Activated naive CD4-positive, alpha-beta T cell treated with anti-CD3 and anti-CD28 coated beads, Interleukin-2, amount 50 U/mL, for 24 hours (primary cell): ENCODE data around the gene FCRL6.

Experiments
- H3K27ac Mint-ChIP-seq: one replicate; pipeline ENCODE4 v1.8.0; 2021; ENCODE audit warnings: mild to moderate bottlenecking, mixed read lengths
- H3K27me3 Mint-ChIP-seq: one replicate; pipeline ENCODE4 v1.8.0; 2021; ENCODE audit warnings: mixed read lengths
- H3K36me3 Mint-ChIP-seq: one replicate; pipeline ENCODE4 v1.8.0; 2021; ENCODE audit warnings: mixed read lengths
- H3K4me1 Mint-ChIP-seq: one replicate; pipeline ENCODE4 v1.8.0; 2021; ENCODE audit warnings: mixed read lengths
- H3K4me3 Mint-ChIP-seq: one replicate; pipeline ENCODE4 v1.8.0; 2021; ENCODE audit warnings: mild to moderate bottlenecking, mixed read lengths
- H3K9me3 Mint-ChIP-seq: one replicate; pipeline ENCODE4 v1.8.0; 2021; ENCODE audit warnings: mixed read lengths

The FCRL6 gene, protein sequence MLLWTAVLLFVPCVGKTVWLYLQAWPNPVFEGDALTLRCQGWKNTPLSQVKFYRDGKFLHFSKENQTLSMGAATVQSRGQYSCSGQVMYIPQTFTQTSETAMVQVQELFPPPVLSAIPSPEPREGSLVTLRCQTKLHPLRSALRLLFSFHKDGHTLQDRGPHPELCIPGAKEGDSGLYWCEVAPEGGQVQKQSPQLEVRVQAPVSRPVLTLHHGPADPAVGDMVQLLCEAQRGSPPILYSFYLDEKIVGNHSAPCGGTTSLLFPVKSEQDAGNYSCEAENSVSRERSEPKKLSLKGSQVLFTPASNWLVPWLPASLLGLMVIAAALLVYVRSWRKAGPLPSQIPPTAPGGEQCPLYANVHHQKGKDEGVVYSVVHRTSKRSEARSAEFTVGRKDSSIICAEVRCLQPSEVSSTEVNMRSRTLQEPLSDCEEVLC

DNA sequence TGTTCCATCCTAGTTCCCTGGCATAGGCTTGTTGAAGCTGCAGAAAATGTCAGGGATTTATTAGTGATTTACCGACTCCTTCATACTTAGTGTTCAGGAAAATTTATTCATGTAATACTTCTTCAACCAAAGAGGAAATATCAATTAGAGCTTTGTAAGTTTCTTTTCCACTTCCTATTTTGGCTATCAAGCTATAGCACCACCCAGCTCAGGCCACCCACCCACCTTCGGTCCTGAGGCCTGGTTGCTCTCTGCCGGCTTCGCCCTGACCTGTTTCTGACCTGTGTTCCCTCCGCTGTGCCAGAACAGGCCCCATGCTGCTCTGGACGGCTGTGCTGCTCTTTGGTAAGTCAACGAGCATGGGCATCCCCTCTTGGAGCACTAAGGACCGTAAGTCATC lies at the start of gene FCRL6:
FCRL6 (plus strand) TSS at position 250 of the 400 bp plus-strand sequence; CDS start at position 315, 65 bp downstream.
- Mint-ChIP-seq H3K4me1 (peaks cover 19% of the 10 kb centered on the region), H3K27me3 (peaks cover 2% of the 10 kb centered on the region), H3K36me3 (no peaks in the 10 kb centered on the region), H3K4me3 (peak within 1 kb of the TSS; percentile 58), H3K27ac (peak within 1 kb of the TSS; percentile 26), H3K9me3 (no peaks in the 10 kb centered on the region)

DNA sequence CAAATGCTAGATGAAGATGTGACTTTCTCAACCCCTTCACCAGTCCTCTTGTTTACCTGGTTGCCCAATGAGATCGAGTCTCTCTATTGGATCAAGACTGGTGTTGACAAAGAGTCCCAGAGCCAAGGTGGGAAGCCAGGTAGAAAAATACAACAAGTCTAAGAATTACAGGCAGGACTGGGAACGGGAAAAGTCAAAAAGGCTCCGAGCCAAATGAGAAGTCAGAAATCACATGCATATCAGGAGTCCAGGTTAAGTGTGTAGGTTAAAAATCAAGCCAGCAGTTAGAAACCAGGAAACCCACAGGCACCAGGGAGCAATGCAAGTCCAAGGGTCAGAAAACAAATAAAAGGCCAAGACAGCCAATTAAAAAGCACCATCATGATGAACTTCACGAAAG lies 48.8 kb upstream of the FCRL6 start:
- H3K27me3 Mint-ChIP-seq, result peaks cover 3% of the 10 kb centered on the region
- H3K4me1 Mint-ChIP-seq, result no peaks in the 10 kb centered on the region
- H3K36me3 Mint-ChIP-seq, result no peaks in the 10 kb centered on the region
- H3K4me3 Mint-ChIP-seq, result no peak overlapping the region
- no peaks in the 10 kb centered on the region for H3K9me3 Mint-ChIP-seq
- no peak overlapping the region for H3K27ac Mint-ChIP-seq

- H3K4me1 Mint-ChIP-seq, result no peaks in the 10 kb centered on the region
- H3K27me3 Mint-ChIP-seq, result peaks cover 1% of the 10 kb centered on the region
- no peaks in the 10 kb centered on the region for H3K36me3 Mint-ChIP-seq
- no peaks in the 10 kb centered on the region for H3K9me3 Mint-ChIP-seq
- H3K4me3 Mint-ChIP-seq, result no peak overlapping the region
- H3K27ac Mint-ChIP-seq, result no peak overlapping the region
These were observed 46.6 kb upstream of the FCRL6 start for GRCh38 chr1:159755451-159756007.

GRCh38 chr1:159756397-159756796 lies 45.8 kb upstream of the FCRL6 start:
- no peaks in the 10 kb centered on the region for H3K9me3 Mint-ChIP-seq
- no peak overlapping the region for H3K27ac Mint-ChIP-seq
- no peaks in the 10 kb centered on the region for H3K36me3 Mint-ChIP-seq
- H3K27me3 Mint-ChIP-seq, result peaks cover 1% of the 10 kb centered on the region
- H3K4me1 Mint-ChIP-seq, result no peaks in the 10 kb centered on the region
- no peak overlapping the region for H3K4me3 Mint-ChIP-seq

DNA sequence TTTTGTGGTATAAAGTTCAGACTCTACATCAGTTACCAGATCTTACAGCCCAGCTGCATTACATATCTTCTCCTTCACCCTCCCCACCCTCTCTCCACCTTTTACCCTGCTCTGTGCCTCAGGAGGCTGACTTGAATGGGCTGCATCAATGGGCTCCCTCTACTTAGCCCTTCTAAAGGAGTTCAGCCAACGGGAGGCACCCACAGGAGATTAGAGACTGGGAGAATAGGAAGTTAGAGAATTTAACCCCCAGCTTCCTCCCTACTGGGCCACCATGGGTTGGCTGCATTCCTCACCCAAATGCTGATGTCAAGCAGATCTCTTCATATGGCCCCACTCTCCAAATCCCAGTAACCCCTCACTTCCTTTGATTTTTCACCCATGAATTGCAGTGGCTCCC lies 38.5 kb upstream of the FCRL6 start:
- H3K27me3 Mint-ChIP-seq, result peaks cover 8% of the 10 kb centered on the region
- no peak overlapping the region for H3K4me3 Mint-ChIP-seq
- no peaks in the 10 kb centered on the region for H3K4me1 Mint-ChIP-seq
- H3K27ac Mint-ChIP-seq, result no peak overlapping the region
- H3K36me3 Mint-ChIP-seq, result no peaks in the 10 kb centered on the region
- no peaks in the 10 kb centered on the region for H3K9me3 Mint-ChIP-seq

- Mint-ChIP-seq H3K4me3 (no peak overlapping the region), H3K4me1 (no peaks in the 10 kb centered on the region), H3K27ac (no peak overlapping the region), H3K36me3 (no peaks in the 10 kb centered on the region), H3K27me3 (peaks cover 8% of the 10 kb centered on the region), H3K9me3 (no peaks in the 10 kb centered on the region)
These were observed 36.4 kb upstream of the FCRL6 start for GRCh38 chr1:159765806-159766205.

DNA sequence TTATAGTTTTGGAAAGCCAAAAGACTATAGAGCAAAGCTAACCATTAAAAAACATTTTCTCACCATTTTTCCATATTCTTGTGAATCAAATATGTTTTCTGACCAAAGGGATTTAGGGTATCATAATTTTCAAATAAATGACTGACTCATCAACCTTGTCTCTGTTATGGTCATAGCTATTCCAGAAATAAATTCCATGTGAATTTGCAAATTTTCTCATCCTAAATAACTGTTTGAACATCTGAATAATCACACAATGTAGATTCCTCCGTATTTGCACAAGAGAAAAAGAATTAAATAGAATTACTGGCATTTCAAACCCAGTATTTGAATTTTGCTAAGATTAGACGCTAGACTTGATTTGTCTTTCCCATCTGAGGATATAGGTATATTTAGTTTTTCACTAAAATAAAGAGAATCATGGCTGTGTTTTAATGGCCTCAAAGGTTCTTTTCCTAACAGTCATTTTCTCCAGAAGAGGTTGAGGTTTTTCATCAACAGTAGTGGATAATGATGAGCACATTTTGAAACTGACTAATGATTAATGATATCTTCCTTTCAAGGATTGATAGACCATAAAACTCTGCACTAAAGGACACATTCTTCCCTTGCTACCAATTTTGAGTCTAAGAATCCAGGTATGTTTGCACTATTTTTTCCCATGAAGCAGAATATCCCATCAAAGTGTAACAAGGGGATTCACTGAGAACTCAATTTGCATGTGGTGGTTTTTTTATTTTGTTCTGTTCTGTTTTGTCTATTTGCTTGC lies 30.8 kb upstream of the FCRL6 start:
- Mint-ChIP-seq H3K4me1 (no peaks in the 10 kb centered on the region), H3K27me3 (no peaks in the 10 kb centered on the region), H3K27ac (no peak overlapping the region), H3K4me3 (no peak overlapping the region), H3K36me3 (no peaks in the 10 kb centered on the region), H3K9me3 (no peaks in the 10 kb centered on the region)

DNA sequence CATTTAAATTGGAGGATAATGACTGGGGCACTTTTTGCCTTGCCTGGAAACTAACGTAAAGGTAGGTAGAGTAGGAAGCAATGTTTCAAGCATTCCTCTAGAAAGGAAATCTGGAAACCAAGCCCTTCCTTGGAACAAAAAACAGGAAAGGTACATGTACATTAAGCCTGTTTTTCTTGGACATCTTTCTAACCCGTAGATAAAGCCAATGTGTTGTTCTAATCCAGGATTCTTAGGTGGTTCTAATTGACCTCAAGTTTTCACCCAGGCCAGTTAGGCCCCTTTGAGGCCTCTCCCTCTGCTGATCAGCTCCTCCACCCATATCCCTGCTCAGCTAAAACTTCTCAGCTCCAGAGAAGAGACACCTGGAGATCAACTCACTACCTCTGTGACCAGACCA lies 27.7 kb upstream of the FCRL6 start:
- Mint-ChIP-seq H3K4me1 (peaks cover 8% of the 10 kb centered on the region), H3K36me3 (no peaks in the 10 kb centered on the region)

DNA sequence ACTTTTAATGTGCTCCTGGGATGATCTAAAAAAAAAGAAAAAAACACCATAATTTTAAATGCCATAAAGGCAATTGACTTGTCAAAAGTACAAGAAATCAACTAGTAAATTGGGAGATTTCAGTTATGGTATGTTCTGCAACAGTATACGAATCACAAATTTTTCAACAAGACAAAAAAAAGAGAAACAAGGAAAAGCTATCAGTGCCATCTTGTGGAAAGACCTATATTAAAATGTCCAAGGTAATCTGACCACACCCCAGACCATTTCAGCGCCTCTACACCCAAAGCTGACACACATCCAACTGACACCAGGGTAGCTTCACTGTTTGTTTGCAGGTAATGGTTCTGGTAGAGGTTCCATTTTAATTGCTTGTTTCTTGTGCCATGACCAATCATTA lies 26.4 kb upstream of the FCRL6 start:
- Mint-ChIP-seq H3K9me3 (no peaks in the 10 kb centered on the region), H3K4me1 (peaks cover 20% of the 10 kb centered on the region), H3K27me3 (no peaks in the 10 kb centered on the region), H3K4me3 (no peak overlapping the region), H3K27ac (no peak overlapping the region), H3K36me3 (no peaks in the 10 kb centered on the region)

More for the DNA sequence above, 27.7 kb upstream of the FCRL6 start:
- H3K27me3 Mint-ChIP-seq, result no peaks in the 10 kb centered on the region
- H3K27ac Mint-ChIP-seq, result no peak overlapping the region
- no peak overlapping the region for H3K4me3 Mint-ChIP-seq
- no peaks in the 10 kb centered on the region for H3K9me3 Mint-ChIP-seq

DNA sequence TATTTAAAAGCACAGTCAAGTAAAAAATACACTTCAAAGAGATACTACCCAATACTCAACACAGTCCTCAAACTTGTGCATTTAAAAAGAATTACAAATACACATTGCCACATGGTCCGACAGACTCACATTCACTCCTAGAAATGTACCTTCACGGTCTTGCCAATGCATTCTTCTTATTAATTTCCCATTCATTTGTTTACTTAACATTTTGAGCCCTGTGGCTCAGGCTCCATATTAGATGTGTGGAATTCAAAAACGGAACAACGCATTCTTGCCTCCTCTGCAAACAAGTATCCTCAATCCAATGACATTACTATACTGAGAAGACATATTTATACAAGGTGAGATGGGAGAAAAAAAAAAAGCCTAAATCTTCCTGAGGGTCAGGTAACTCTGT lies 23.9 kb upstream of the FCRL6 start:
- Mint-ChIP-seq H3K4me3 (no peak overlapping the region), H3K27ac (peak overlapping the region; percentile 37)

GRCh38 chr1:159779403-159779851 lies 22.7 kb upstream of the FCRL6 start:
- Mint-ChIP-seq H3K9me3 (no peaks in the 10 kb centered on the region), H3K27ac (no peak overlapping the region), H3K36me3 (no peaks in the 10 kb centered on the region), H3K4me1 (peaks cover 27% of the 10 kb centered on the region), H3K4me3 (peak overlapping the region; percentile 87), H3K27me3 (no peaks in the 10 kb centered on the region)

More for the DNA sequence above, 23.9 kb upstream of the FCRL6 start:
- Mint-ChIP-seq H3K9me3 (no peaks in the 10 kb centered on the region), H3K4me1 (peaks cover 27% of the 10 kb centered on the region), H3K27me3 (no peaks in the 10 kb centered on the region), H3K36me3 (no peaks in the 10 kb centered on the region)

- H3K27me3 Mint-ChIP-seq, result no peaks in the 10 kb centered on the region
- H3K9me3 Mint-ChIP-seq, result no peaks in the 10 kb centered on the region
- H3K27ac Mint-ChIP-seq, result peak within 1 kb of the TSS; percentile 90
- H3K4me1 Mint-ChIP-seq, result peaks cover 27% of the 10 kb centered on the region
- peak within 1 kb of the TSS; percentile 87 for H3K4me3 Mint-ChIP-seq
- H3K36me3 Mint-ChIP-seq, result no peaks in the 10 kb centered on the region
These were observed 21.3 kb upstream of the FCRL6 start, which contains the start of gene DUSP23 for GRCh38 chr1:159780583-159781582. Gene DUSP23, plus strand, starts transcription at chr1:159780962. Its CDS starts 139 bp downstream, at chr1:159781101.

DNA sequence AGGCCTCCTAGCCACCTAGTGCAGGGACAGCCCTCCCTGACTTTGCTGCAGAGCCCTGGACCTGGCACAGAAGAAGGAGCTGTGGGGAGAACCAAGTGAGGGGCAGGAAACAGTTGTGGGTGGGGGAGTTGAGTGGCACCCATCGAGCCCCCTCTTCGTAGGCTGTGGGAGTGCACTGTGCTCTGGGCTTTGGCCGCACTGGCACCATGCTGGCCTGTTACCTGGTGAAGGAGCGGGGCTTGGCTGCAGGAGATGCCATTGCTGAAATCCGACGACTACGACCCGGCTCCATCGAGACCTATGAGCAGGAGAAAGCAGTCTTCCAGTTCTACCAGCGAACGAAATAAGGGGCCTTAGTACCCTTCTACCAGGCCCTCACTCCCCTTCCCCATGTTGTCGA lies 20.2 kb upstream of the FCRL6 start:
- H3K27me3 Mint-ChIP-seq, result no peaks in the 10 kb centered on the region
- peak overlapping the region; percentile 80 for H3K4me3 Mint-ChIP-seq
- H3K27ac Mint-ChIP-seq, result no peak overlapping the region
- H3K36me3 Mint-ChIP-seq, result no peaks in the 10 kb centered on the region
- peaks cover 27% of the 10 kb centered on the region for H3K4me1 Mint-ChIP-seq
- no peaks in the 10 kb centered on the region for H3K9me3 Mint-ChIP-seq

- no peaks in the 10 kb centered on the region for H3K27me3 Mint-ChIP-seq
- no peak overlapping the region for H3K4me3 Mint-ChIP-seq
- no peak overlapping the region for H3K27ac Mint-ChIP-seq
- peaks cover 24% of the 10 kb centered on the region for H3K4me1 Mint-ChIP-seq
- H3K36me3 Mint-ChIP-seq, result no peaks in the 10 kb centered on the region
- H3K9me3 Mint-ChIP-seq, result no peaks in the 10 kb centered on the region
These were observed 18.4 kb upstream of the FCRL6 start for GRCh38 chr1:159783724-159784123.

DNA sequence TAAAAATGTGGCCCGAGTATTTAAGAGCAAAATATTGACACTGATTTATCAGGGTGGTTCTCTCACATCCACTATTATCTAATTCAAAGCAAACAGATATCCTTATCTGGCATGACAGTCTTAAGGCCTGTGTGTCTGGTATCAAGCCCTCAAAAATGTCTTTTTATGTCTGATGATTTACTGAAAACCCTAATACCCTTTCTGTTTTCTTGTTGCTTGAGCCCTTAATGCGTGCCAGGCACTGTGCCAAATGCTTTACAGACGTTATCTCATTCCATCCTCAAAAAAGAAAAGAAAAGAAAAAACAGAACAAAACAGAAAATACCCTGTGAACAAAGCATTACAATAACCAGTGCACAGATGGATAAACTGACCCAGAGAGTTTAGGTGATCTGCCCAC lies 15.7 kb upstream of the FCRL6 start:
- peaks cover 4% of the 10 kb centered on the region for H3K4me1 Mint-ChIP-seq
- H3K4me3 Mint-ChIP-seq, result no peak overlapping the region

More for the DNA sequence above, 15.7 kb upstream of the FCRL6 start:
- Mint-ChIP-seq H3K9me3 (no peaks in the 10 kb centered on the region), H3K36me3 (no peaks in the 10 kb centered on the region), H3K27me3 (peaks cover 2% of the 10 kb centered on the region), H3K27ac (no peak overlapping the region)
